Glutamatergic neuron (in vitro differentiated cells): ENCODE results near the gene RIPPLY3. TPM values are rescaled to one million over a fixed set of nuclear protein-coding genes. Genes with fewer than 3 reads are reported as not detected.

Experiments used
- DNase-seq: peaks from one replicate; pipeline ENCODE4 v3.0.0; 2022
- H3K27ac Mint-ChIP-seq: one replicate; pipeline ENCODE4 v1.8.0; 2020; ENCODE audit warnings: mild to moderate bottlenecking, mixed read lengths, inconsistent platforms; ENCODE audit not compliant: unreplicated experiment
- H3K27me3 Mint-ChIP-seq: one replicate; pipeline ENCODE4 v1.8.0; 2020; ENCODE audit warnings: mild to moderate bottlenecking, moderate library complexity, mixed read lengths, inconsistent platforms; ENCODE audit not compliant: unreplicated experiment
- H3K36me3 Mint-ChIP-seq: one replicate; pipeline ENCODE4 v1.8.0; 2020; ENCODE audit warnings: mild to moderate bottlenecking, mixed read lengths, inconsistent platforms; ENCODE audit not compliant: unreplicated experiment
- H3K4me1 Mint-ChIP-seq: one replicate; pipeline ENCODE4 v1.8.0; 2020; ENCODE audit warnings: mild to moderate bottlenecking, low read depth, mixed read lengths, inconsistent platforms; ENCODE audit not compliant: unreplicated experiment
- H3K4me3 Mint-ChIP-seq: one replicate; pipeline ENCODE4 v1.8.0; 2020; ENCODE audit warnings: mild to moderate bottlenecking, mixed read lengths, inconsistent platforms; ENCODE audit not compliant: unreplicated experiment
- H3K9me3 Mint-ChIP-seq: one replicate; pipeline ENCODE4 v1.8.0; 2020; ENCODE audit warnings: mild to moderate bottlenecking, moderate library complexity, mixed read lengths, inconsistent platforms; ENCODE audit not compliant: unreplicated experiment
- total RNA-seq: library from RNA; stranded (reverse); fragmentation: NEBNext Ultra II Directional; extraction: Animal tissue kit (Norgen Biotek cat#: 25700); gene quantifications from one replicate; pipeline ENCODE4 v1.2.1, GENCODE V29; 2021; ENCODE audit not compliant: unreplicated experiment
- TF ChIP-seq, protein P1 (sequence below): fragments of 200-600 bp; sonication (generic); IDR thresholded peaks from one replicate; pipeline ENCODE4 v1.5.0; 2021; ENCODE audit not compliant: partially characterized antibody, unreplicated experiment

RIPPLY3 gene
- total RNA-seq, 1 donor from 2014 or later = not detected

DNA sequence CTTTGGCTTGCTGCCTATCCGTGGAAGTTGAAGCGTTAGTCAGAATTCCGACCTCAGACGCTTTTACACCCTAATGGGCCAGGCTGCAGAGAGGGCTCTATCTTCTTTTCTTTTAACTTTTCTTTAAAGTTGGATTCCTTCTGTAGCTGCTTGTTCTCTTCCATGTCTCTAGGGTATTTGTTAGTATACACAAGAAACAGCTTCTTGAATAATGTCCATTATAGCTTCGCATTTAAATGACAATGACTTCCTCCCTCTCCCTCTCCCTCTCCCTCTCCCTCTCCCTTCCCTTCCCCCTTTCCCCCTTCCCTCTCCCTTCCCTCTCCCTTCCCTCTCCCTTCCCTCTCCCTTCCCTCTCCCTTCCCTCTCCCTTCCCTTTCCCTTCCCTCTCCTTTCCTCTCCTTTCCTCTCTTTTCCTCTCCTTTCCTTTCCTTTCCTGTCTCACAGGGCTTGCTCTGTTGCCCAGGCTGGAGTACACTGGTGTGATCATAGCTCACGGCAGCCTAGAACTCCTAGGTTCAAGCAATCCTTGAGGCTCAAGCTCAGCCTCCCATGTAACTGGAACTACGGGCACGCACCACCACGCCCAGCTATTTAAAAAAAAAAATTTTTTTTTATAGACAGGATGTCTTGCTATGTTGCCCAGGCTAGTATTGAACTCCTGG, 33.0 kb downstream of the RIPPLY3 start:
- TF ChIP-seq, protein P1, sequence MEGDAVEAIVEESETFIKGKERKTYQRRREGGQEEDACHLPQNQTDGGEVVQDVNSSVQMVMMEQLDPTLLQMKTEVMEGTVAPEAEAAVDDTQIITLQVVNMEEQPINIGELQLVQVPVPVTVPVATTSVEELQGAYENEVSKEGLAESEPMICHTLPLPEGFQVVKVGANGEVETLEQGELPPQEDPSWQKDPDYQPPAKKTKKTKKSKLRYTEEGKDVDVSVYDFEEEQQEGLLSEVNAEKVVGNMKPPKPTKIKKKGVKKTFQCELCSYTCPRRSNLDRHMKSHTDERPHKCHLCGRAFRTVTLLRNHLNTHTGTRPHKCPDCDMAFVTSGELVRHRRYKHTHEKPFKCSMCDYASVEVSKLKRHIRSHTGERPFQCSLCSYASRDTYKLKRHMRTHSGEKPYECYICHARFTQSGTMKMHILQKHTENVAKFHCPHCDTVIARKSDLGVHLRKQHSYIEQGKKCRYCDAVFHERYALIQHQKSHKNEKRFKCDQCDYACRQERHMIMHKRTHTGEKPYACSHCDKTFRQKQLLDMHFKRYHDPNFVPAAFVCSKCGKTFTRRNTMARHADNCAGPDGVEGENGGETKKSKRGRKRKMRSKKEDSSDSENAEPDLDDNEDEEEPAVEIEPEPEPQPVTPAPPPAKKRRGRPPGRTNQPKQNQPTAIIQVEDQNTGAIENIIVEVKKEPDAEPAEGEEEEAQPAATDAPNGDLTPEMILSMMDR = no peak
- Mint-ChIP-seq H3K4me1 (no peaks in the 10 kb centered on the region), H3K36me3 (no peaks in the 10 kb centered on the region), H3K4me3 (no peak overlapping the region), H3K9me3 (peaks cover 3% of the 10 kb centered on the region), H3K27me3 (peaks cover 3% of the 10 kb centered on the region), H3K27ac (no peak overlapping the region)
- DNase-seq = no peak

- H3K9me3 Mint-ChIP-seq = peaks cover 1% of the 10 kb centered on the region
Measured at GRCh38 chr21:37040212-37040611, 33.7 kb downstream of the RIPPLY3 start.

GRCh38 chr21:37041706-37042271, 35.3 kb downstream of the RIPPLY3 start:
- Mint-ChIP-seq H3K4me3 (no peak overlapping the region), H3K9me3 (peaks cover 1% of the 10 kb centered on the region), H3K27me3 (peaks cover 1% of the 10 kb centered on the region), H3K27ac (no peak overlapping the region), H3K4me1 (no peaks in the 10 kb centered on the region), H3K36me3 (no peaks in the 10 kb centered on the region)
- no peak for DNase-seq
- TF ChIP-seq, protein P1 = no peak

More at GRCh38 chr21:37040212-37040611, 33.7 kb downstream of the RIPPLY3 start:
- H3K36me3 Mint-ChIP-seq = no peaks in the 10 kb centered on the region
- no peak for DNase-seq
- TF ChIP-seq, protein P1 = no peak
- no peak overlapping the region for H3K27ac Mint-ChIP-seq
- peaks cover 1% of the 10 kb centered on the region for H3K27me3 Mint-ChIP-seq
- H3K4me3 Mint-ChIP-seq = no peak overlapping the region
- H3K4me1 Mint-ChIP-seq = no peaks in the 10 kb centered on the region

GRCh38 chr21:37043818-37044217, 37.3 kb downstream of the RIPPLY3 start:
- H3K27me3 Mint-ChIP-seq = no peaks in the 10 kb centered on the region
- TF ChIP-seq, protein P1 = no peak
- H3K4me1 Mint-ChIP-seq = no peaks in the 10 kb centered on the region
- H3K9me3 Mint-ChIP-seq = peaks cover 7% of the 10 kb centered on the region
- no peak overlapping the region for H3K27ac Mint-ChIP-seq
- H3K36me3 Mint-ChIP-seq = peaks cover 7% of the 10 kb centered on the region
- no peak for DNase-seq
- H3K4me3 Mint-ChIP-seq = no peak overlapping the region

DNA sequence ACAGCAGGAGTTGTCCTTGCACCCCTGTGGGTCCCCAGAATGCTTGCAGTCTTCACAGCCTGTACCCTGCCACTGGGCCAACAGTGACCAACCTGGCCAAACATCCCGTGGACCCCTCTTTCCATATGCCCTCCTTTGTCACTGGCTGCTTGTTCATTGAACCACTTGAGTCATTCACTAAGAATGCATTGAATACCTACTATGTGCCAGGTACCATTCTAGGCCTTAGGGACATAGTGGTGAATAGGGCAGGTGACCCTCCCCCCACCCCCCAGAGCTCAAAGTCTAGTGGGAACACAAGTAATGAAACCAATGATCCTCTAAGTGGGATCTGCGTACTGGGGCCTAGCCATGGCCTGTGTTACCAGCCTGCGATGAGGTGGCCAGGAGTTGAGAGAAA, 38.1 kb downstream of the RIPPLY3 start:
- DNase-seq = no peak
- Mint-ChIP-seq H3K27me3 (no peaks in the 10 kb centered on the region), H3K27ac (no peak overlapping the region), H3K4me3 (no peak overlapping the region), H3K4me1 (no peaks in the 10 kb centered on the region), H3K9me3 (peaks cover 7% of the 10 kb centered on the region), H3K36me3 (peaks cover 7% of the 10 kb centered on the region)
- TF ChIP-seq, protein P1 = no peak
